ENCODE results near the gene MARCHF9.
A peak's percentile ranks its signal among the peaks of the same experiment; 100 is the strongest.

Gene MARCHF9

GRCh38 chr12:57744777-57745484 is 10.0 kb upstream of the MARCHF9 start, which contains the start of gene TSPAN31:
TSPAN31 (plus strand) TSS chr12:57745039; CDS start chr12:57745155, 116 bp downstream.
- peak within 1 kb of the TSS; percentile 98 for H3K27ac Mint-ChIP-seq
- H3K4me3 Mint-ChIP-seq, result peak within 1 kb of the TSS; percentile 95
- H3K36me3 Mint-ChIP-seq (ENCODE audit: low read depth), result peaks cover 42% of the 10 kb centered on the region
- no peaks in the 10 kb centered on the region for H3K9me3 Mint-ChIP-seq
- TF ChIP-seq CTCF (IDR thresholded peaks at IDR 0.05), result no peak
- peaks cover 23% of the 10 kb centered on the region for H3K4me1 Mint-ChIP-seq
- H3K27me3 Mint-ChIP-seq (ENCODE audit: low read depth, poor library complexity), result peaks cover 48% of the 10 kb centered on the region
- peak; percentile 94 for DNase-seq

GRCh38 chr12:57745485-57745881 is 9.4 kb upstream of the MARCHF9 start:
- Mint-ChIP-seq H3K4me1 (peaks cover 27% of the 10 kb centered on the region), H3K4me3 (peak overlapping the region; percentile 95), H3K36me3 (ENCODE audit: low read depth) (peaks cover 47% of the 10 kb centered on the region), H3K9me3 (no peaks in the 10 kb centered on the region), H3K27ac (peak overlapping the region; percentile 98), H3K27me3 (ENCODE audit: low read depth, poor library complexity) (peaks cover 43% of the 10 kb centered on the region)
- no peak for TF ChIP-seq CTCF (IDR thresholded peaks at IDR 0.05)
- DNase-seq, result no peak

- Mint-ChIP-seq H3K27ac (no peak overlapping the region), H3K9me3 (no peaks in the 10 kb centered on the region), H3K4me3 (peak overlapping the region; percentile 95), H3K4me1 (peaks cover 33% of the 10 kb centered on the region), H3K27me3 (ENCODE audit: low read depth, poor library complexity) (peaks cover 37% of the 10 kb centered on the region), H3K36me3 (ENCODE audit: low read depth) (peaks cover 52% of the 10 kb centered on the region)
- no peak for TF ChIP-seq CTCF (IDR thresholded peaks at IDR 0.05)
- no peak for DNase-seq
Measured at GRCh38 chr12:57746025-57746424, 8.9 kb upstream of the MARCHF9 start.

GRCh38 chr12:57749061-57749460 is 5.8 kb upstream of the MARCHF9 start:
- DNase-seq, result no peak
- Mint-ChIP-seq H3K9me3 (no peaks in the 10 kb centered on the region), H3K4me1 (peaks cover 58% of the 10 kb centered on the region), H3K27ac (no peak overlapping the region), H3K36me3 (ENCODE audit: low read depth) (peaks cover 62% of the 10 kb centered on the region), H3K27me3 (ENCODE audit: low read depth, poor library complexity) (peaks cover 32% of the 10 kb centered on the region), H3K4me3 (no peak overlapping the region)
- TF ChIP-seq CTCF (IDR thresholded peaks at IDR 0.05), result no peak

- H3K4me1 Mint-ChIP-seq, result peaks cover 51% of the 10 kb centered on the region
- no peak for DNase-seq
Measured at GRCh38 chr12:57750561-57751431, 4.1 kb upstream of the MARCHF9 start.

More at GRCh38 chr12:57750561-57751431, 4.1 kb upstream of the MARCHF9 start:
- peak overlapping the region; percentile 98 for H3K4me3 Mint-ChIP-seq
- H3K27me3 Mint-ChIP-seq (ENCODE audit: low read depth, poor library complexity), result peaks cover 31% of the 10 kb centered on the region
- no peak for TF ChIP-seq CTCF (IDR thresholded peaks at IDR 0.05)
- peaks cover 59% of the 10 kb centered on the region for H3K36me3 Mint-ChIP-seq (ENCODE audit: low read depth)
- H3K27ac Mint-ChIP-seq, result peak overlapping the region; percentile 94
- no peaks in the 10 kb centered on the region for H3K9me3 Mint-ChIP-seq

All from nephron progenitor cell (in vitro differentiated cells).